Smooth muscle cell (in vitro differentiated cells): ENCODE results near the gene ABCA9. TPM values are rescaled to one million over a fixed set of nuclear protein-coding genes. Genes with fewer than 3 reads are reported as not detected.

Source experiments
- DNase-seq: peaks from one replicate; lab custom pipeline; 2025; ENCODE audit not compliant: unreplicated experiment; lab: John Stamatoyannopoulos, UW
- H2AFZ ChIP-seq: fragments of 200-600 bp; sonication (generic); 2 replicates; pipeline ENCODE4 v1.6.0; 2016; ENCODE audit warnings: antibody characterized with exemption, low read depth, mild to moderate bottlenecking
- H3F3A ChIP-seq: fragments of 200-600 bp; sonication (generic); 2 replicates; pipeline ENCODE4 v1.6.0; 2017; ENCODE audit warnings: antibody characterized with exemption, low read depth
- H3K27ac ChIP-seq: fragments of 200-600 bp; sonication (generic); 2 replicates; pipeline ENCODE4 v1.5.1; 2016; ENCODE audit warnings: low read depth, mild to moderate bottlenecking
- H3K27me3 ChIP-seq: fragments of 200-600 bp; sonication (generic); 2 replicates; pipeline ENCODE4 v1.6.1; 2016; ENCODE audit warnings: low read depth, mild to moderate bottlenecking
- H3K36me3 ChIP-seq: fragments of 200-600 bp; sonication (generic); 2 replicates; pipeline ENCODE4 v1.5.1; 2016; ENCODE audit warnings: low read depth
- H3K4me1 ChIP-seq: fragments of 200-600 bp; sonication (generic); 2 replicates; pipeline ENCODE4 v1.5.1; 2016; ENCODE audit warnings: low read depth
- H3K4me2 ChIP-seq: fragments of 200-600 bp; sonication (generic); 2 replicates; pipeline ENCODE4 v1.6.0; 2016; ENCODE audit warnings: mild to moderate bottlenecking
- H3K4me3 ChIP-seq: fragments of 200-600 bp; sonication (generic); 2 replicates; pipeline ENCODE4 v1.5.1; 2016; ENCODE audit warnings: mild to moderate bottlenecking
- H3K79me2 ChIP-seq: fragments of 200-600 bp; sonication (generic); 2 replicates; pipeline ENCODE4 v1.6.0; 2016; ENCODE audit warnings: low read depth, mild to moderate bottlenecking
- H3K9ac ChIP-seq: fragments of 200-600 bp; sonication (generic); 2 replicates; pipeline ENCODE4 v1.6.0; 2016; ENCODE audit warnings: low read depth
- H3K9me3 ChIP-seq: fragments of 200-600 bp; sonication (generic); replicated peaks from 2 replicates; pipeline ENCODE4 v1.5.1; 2016; ENCODE audit warnings: low read depth
- H4K20me1 ChIP-seq: fragments of 200-600 bp; sonication (generic); 2 replicates; pipeline ENCODE4 v1.6.0; 2016; ENCODE audit warnings: low read depth
- CTCF ChIP-seq: fragments of 200-600 bp; sonication (generic); IDR thresholded peaks from 2 replicates; pipeline ENCODE4 v1.5.1; 2017; ENCODE audit warnings: borderline replicate concordance, mild to moderate bottlenecking, antibody characterized with exemption; ENCODE audit not compliant: insufficient read depth, poor library complexity, severe bottlenecking
- WGBS: methylation state at CpG from one replicate; pipeline ENCODE4 v1.1.7; 2016; ENCODE audit warnings: low lambda C conversion rate; 5-methylcytosine and 5-hydroxymethylcytosine counted together
- polyA plus RNA-seq: library from polyadenylated mRNA; unstranded; fragments of >200 nt; fragmentation: Nextera tagmentation; extraction: Ambion mirVana; gene quantifications from 2 replicates; pipeline ENCODE4 v1.2.1, GENCODE V29; 2016
- total RNA-seq: library from RNA; depleted of rRNA; stranded (reverse); fragments of >200 nt; gene quantifications from 2 replicates; pipeline ENCODE4 v1.2.3, GENCODE V29; 2014

ABCA9 gene
- total and polyA plus RNA-seq, 2 experiments from 2014 or later = not detected

GRCh38 chr17:69057280-69057679 is 3.4 kb downstream of the ABCA9 start:
- H3K79me2 ChIP-seq = no peaks in the 10 kb centered on the region
- H3K9me3 ChIP-seq = peaks cover 10% of the 10 kb centered on the region
- no peak overlapping the region for H3K4me2 ChIP-seq
- H3F3A ChIP-seq = no peaks in the 10 kb centered on the region
- H2AFZ ChIP-seq = no peak overlapping the region
- H3K27ac ChIP-seq = no peak overlapping the region
- no peaks in the 10 kb centered on the region for H4K20me1 ChIP-seq
- no peaks in the 10 kb centered on the region for H3K4me1 ChIP-seq
- no peak overlapping the region for H3K9ac ChIP-seq
- TF ChIP-seq CTCF = no peak
- no peak for DNase-seq
- no peaks in the 10 kb centered on the region for H3K27me3 ChIP-seq
- H3K4me3 ChIP-seq = no peak overlapping the region
- 96% methylated on average over 1 of the region's 1 CpG for WGBS
- H3K36me3 ChIP-seq = peaks cover 4% of the 10 kb centered on the region

GRCh38 chr17:69056179-69056823 is 4.4 kb downstream of the ABCA9 start:
- Histone ChIP-seq H3K9ac (no peak overlapping the region), H3K79me2 (no peaks in the 10 kb centered on the region), H2AFZ (no peak overlapping the region), H3F3A (no peaks in the 10 kb centered on the region), H3K9me3 (peaks cover 10% of the 10 kb centered on the region), H3K4me1 (no peaks in the 10 kb centered on the region), H3K27me3 (no peaks in the 10 kb centered on the region), H3K27ac (no peak overlapping the region), H3K4me3 (no peak overlapping the region), H3K36me3 (peaks cover 4% of the 10 kb centered on the region), H3K4me2 (no peak overlapping the region), H4K20me1 (no peaks in the 10 kb centered on the region)
- 86% methylated on average over 3 of the region's 3 CpGs for WGBS
- no peak for DNase-seq
- TF ChIP-seq CTCF = no peak

- Histone ChIP-seq H3F3A (no peaks in the 10 kb centered on the region), H3K4me2 (no peak overlapping the region), H3K9ac (no peak overlapping the region), H3K27me3 (no peaks in the 10 kb centered on the region), H3K9me3 (peaks cover 10% of the 10 kb centered on the region), H3K27ac (no peak overlapping the region), H3K79me2 (no peaks in the 10 kb centered on the region), H2AFZ (no peak overlapping the region), H3K4me3 (no peak overlapping the region), H3K4me1 (no peaks in the 10 kb centered on the region), H3K36me3 (peaks cover 4% of the 10 kb centered on the region), H4K20me1 (no peaks in the 10 kb centered on the region)
- 77% methylated on average over 2 of the region's 2 CpGs for WGBS
- TF ChIP-seq CTCF = no peak
- no peak for DNase-seq
Measured at GRCh38 chr17:69055334-69055733, 5.4 kb downstream of the ABCA9 start.

- Histone ChIP-seq H3F3A (no peaks in the 10 kb centered on the region), H3K4me2 (no peak overlapping the region), H3K36me3 (peaks cover 1% of the 10 kb centered on the region), H3K9ac (no peak overlapping the region), H3K27ac (no peak overlapping the region), H3K9me3 (peaks cover 4% of the 10 kb centered on the region), H3K4me1 (peaks cover 3% of the 10 kb centered on the region), H3K79me2 (no peaks in the 10 kb centered on the region), H4K20me1 (no peaks in the 10 kb centered on the region), H3K4me3 (no peak overlapping the region), H3K27me3 (no peaks in the 10 kb centered on the region), H2AFZ (no peak overlapping the region)
- no peak for TF ChIP-seq CTCF
- WGBS = 86% methylated on average over 5 of the region's 5 CpGs
- DNase-seq = no peak
Measured at GRCh38 chr17:69050999-69051775, 9.5 kb downstream of the ABCA9 start.
